Lung (tissue), 12 donors: ENCODE results near the gene MDM1. TPM values are rescaled to one million over a fixed set of nuclear protein-coding genes. Genes with fewer than 3 reads are reported as not detected.

ENCODE experiments used
- ATAC-seq: fragments of 200-7000 bp; cut with Tn5 transposase; one replicate; pipeline ENCODE4 v1.9.1; 2020; ENCODE audit warnings: moderate number of reproducible peaks; ENCODE audit not compliant: insufficient read depth, low FRiP score
- DNase-seq, 3 donors: peaks; one replicate each; pipeline ENCODE4 v3.0.0-alpha.2; 2013 to 2017
- H3K27ac ChIP-seq, 2 donors: one replicate each; pipeline ENCODE4 v1.5.1; 2013; ENCODE audit warnings: mild to moderate bottlenecking in 2 of 2, moderate library complexity in 2 of 2, control low read depth in 1 of 2, inconsistent platforms in 1 of 2, low read depth in 1 of 2, low read length in 1 of 2
- H3K27me3 ChIP-seq, 3 donors: one replicate each; pipeline ENCODE4 v1.5.1; 2013; ENCODE audit warnings: low read length in 2 of 3; ENCODE audit not compliant: control insufficient read depth in 3 of 3, insufficient read depth in 3 of 3
- H3K36me3 ChIP-seq, 4 donors: one replicate each; pipeline ENCODE4 v1.5.1; 2013; ENCODE audit warnings: low read length in 4 of 4, mild to moderate bottlenecking in 1 of 4, moderate library complexity in 1 of 4; ENCODE audit not compliant: control insufficient read depth in 4 of 4, insufficient read depth in 4 of 4
- H3K4me1 ChIP-seq, 5 donors: one replicate each; pipeline ENCODE4 v1.5.1; 2013; ENCODE audit warnings: low read length in 5 of 5, mild to moderate bottlenecking in 2 of 5, moderate library complexity in 1 of 5; ENCODE audit not compliant: control insufficient read depth in 5 of 5, insufficient read depth in 5 of 5
- H3K4me3 ChIP-seq: one replicate; pipeline ENCODE4 v1.5.1; 2013; ENCODE audit warnings: mild to moderate bottlenecking, control low read depth, moderate library complexity
- H3K9ac ChIP-seq, 2 donors: one replicate each; pipeline ENCODE4 v1.5.1; 2013; ENCODE audit warnings: low read length in 2 of 2, control low read depth in 1 of 2; ENCODE audit not compliant: insufficient read depth in 1 of 2
- H3K9me3 ChIP-seq, 4 donors: one replicate each; pipeline ENCODE4 v1.5.1; 2013; ENCODE audit warnings: low read length in 3 of 4, mild to moderate bottlenecking in 1 of 4, moderate library complexity in 1 of 4; ENCODE audit not compliant: control insufficient read depth in 4 of 4, insufficient read depth in 3 of 4
- WGBS, 2 donors: extraction: QIAGEN DNeasy Blood & Tissue Kit; methylation state at CpG; one replicate each; pipeline ENCODE4 v1.1.7; 2013; 5-methylcytosine and 5-hydroxymethylcytosine counted together
- polyA plus RNA-seq, 2 donors: library from polyadenylated mRNA; stranded (reverse); fragments of 200-250 nt; gene quantifications; one replicate each; pipeline ENCODE4 v1.2.1, GENCODE V29; 2013
- total RNA-seq, 2 donors: library from RNA; depleted of rRNA in 1 of 2; stranded (reverse); fragments of >200 nt in 1 of 2; gene quantifications; one replicate each; pipeline ENCODE4 v1.2.1, GENCODE V29; 2014 to 2021
- TF ChIP-seq, protein P1 (sequence below): IDR thresholded peaks from 2 replicates; pipeline ENCODE4 v1.5.1; 2012; ENCODE audit warnings: mild to moderate bottlenecking; ENCODE audit errors: control extremely low read depth, extremely low read depth
- donor health status: control.
- donor health status: control.
- donor health status: Bipolar disorder and iron deficiency.
- donor health status: healthy.
- donor health status: DM: yes; HTN: yes; CAD: no.

MDM1 gene
- total and polyA plus RNA-seq, 4 donors, result 6.7 to 29.7 (median 12.4) TPM

- Histone ChIP-seq H3K36me3 (no peaks in the 10 kb centered on the region), H3K4me3 (no peak overlapping the region), H3K27me3 (no peaks in the 10 kb centered on the region), H3K9me3 (no peaks in the 10 kb centered on the region), H3K4me1 (peaks cover 0 to 4% (median 0%) of the 10 kb centered on the region in 5 donors), H3K27ac (no peak overlapping the region), H3K9ac (no peak overlapping the region)
- no peak for ATAC-seq
- DNase-seq, result no peak
- TF ChIP-seq, protein P1, sequence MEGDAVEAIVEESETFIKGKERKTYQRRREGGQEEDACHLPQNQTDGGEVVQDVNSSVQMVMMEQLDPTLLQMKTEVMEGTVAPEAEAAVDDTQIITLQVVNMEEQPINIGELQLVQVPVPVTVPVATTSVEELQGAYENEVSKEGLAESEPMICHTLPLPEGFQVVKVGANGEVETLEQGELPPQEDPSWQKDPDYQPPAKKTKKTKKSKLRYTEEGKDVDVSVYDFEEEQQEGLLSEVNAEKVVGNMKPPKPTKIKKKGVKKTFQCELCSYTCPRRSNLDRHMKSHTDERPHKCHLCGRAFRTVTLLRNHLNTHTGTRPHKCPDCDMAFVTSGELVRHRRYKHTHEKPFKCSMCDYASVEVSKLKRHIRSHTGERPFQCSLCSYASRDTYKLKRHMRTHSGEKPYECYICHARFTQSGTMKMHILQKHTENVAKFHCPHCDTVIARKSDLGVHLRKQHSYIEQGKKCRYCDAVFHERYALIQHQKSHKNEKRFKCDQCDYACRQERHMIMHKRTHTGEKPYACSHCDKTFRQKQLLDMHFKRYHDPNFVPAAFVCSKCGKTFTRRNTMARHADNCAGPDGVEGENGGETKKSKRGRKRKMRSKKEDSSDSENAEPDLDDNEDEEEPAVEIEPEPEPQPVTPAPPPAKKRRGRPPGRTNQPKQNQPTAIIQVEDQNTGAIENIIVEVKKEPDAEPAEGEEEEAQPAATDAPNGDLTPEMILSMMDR, result no peak
Measured at GRCh38 chr12:68359674-68360073, 27.5 kb upstream of the MDM1 start.

- peak; percentile 59 for ATAC-seq
- Histone ChIP-seq H3K27me3 (no peaks in the 10 kb centered on the region), H3K9me3 (no peaks in the 10 kb centered on the region), H3K27ac (no peak overlapping the region), H3K4me3 (no peak overlapping the region), H3K9ac (no peak overlapping the region), H3K36me3 (no peaks in the 10 kb centered on the region), H3K4me1 (peaks cover 0 to 4% (median 0%) of the 10 kb centered on the region in 5 donors)
- TF ChIP-seq, protein P1, result peak; percentile 76
- WGBS, 2 donors, result 44 to 50% methylated on average over 10 of the region's 10 CpGs
- peak; percentile 58 to 87 (median 80) for DNase-seq
Measured at GRCh38 chr12:68358532-68359485, 26.6 kb upstream of the MDM1 start.

GRCh38 chr12:68356986-68357385 is 24.8 kb upstream of the MDM1 start:
- ATAC-seq (no peak), DNase-seq (no peak)
- Histone ChIP-seq H3K4me1 (no peaks in the 10 kb centered on the region), H3K36me3 (no peaks in the 10 kb centered on the region), H3K9ac (no peak overlapping the region), H3K27me3 (peaks cover 0 to 3% (median 0%) of the 10 kb centered on the region in 3 donors), H3K27ac (no peak overlapping the region), H3K4me3 (no peak overlapping the region), H3K9me3 (no peaks in the 10 kb centered on the region)
- WGBS, 2 donors, result 82 to 94% methylated on average over 1 of the region's 1 CpG
- TF ChIP-seq, protein P1, result no peak
